Endothelial cell of umbilical vein (primary cell): ENCODE measurements around the gene ZNF618. TPM values are rescaled to one million over a fixed set of nuclear protein-coding genes. Genes with fewer than 3 reads are reported as not detected.

Experiments used
- BruUV-seq: library from RNA; stranded (reverse); fragments of 400-500 nt; replicated peaks from 2 replicates; lab custom pipeline; 2021; lab: Mats Ljungman, UMichigan
- CTCF ChIA-PET: fragments of 300-600, 350-600 bp; sonication (Branson Sonifier 250); formaldehyde crosslinking; loops from one replicate; lab custom pipeline; 2021; ENCODE audit warnings: antibody characterized with exemption, inconsistent platforms; lab: Charles Lee
- POLR2A ChIA-PET: fragments of 300-600, 350-600 bp; sonication (Branson Sonifier 250); formaldehyde crosslinking; loops from one replicate; lab custom pipeline; 2021; ENCODE audit warnings: antibody characterized with exemption, inconsistent platforms; lab: Charles Lee
- DNase-seq: peaks from one replicate; pipeline ENCODE4 v3.0.0-alpha.2; 2011; ENCODE audit warnings: low read depth, low spot score
- FAIRE-seq: peaks from 2 replicates; lab custom pipeline; 2011; peaks lifted over from hg19 to GRCh38; lab: Jason Lieb, UNC
- H2AFZ ChIP-seq: 2 replicates; pipeline ENCODE4 v1.6.0; 2012; ENCODE audit warnings: low read depth, low read length, control low read depth, inconsistent platforms
- H3K27ac ChIP-seq: 2 replicates; pipeline ENCODE4 v1.5.1; 2011; ENCODE audit warnings: low read depth, mild to moderate bottlenecking, control low read depth, low read length, moderate library complexity; ENCODE audit not compliant: insufficient read depth
- H3K27me3 ChIP-seq, 2 experiments: 2 replicates each; pipeline versions ENCODE4 v1.6.0 to v1.6.1; 2011; ENCODE audit warnings: low read length in 2 of 2, mixed read lengths in 1 of 2; ENCODE audit not compliant: control insufficient read depth in 2 of 2, insufficient read depth in 2 of 2
- H3K36me3 ChIP-seq, 2 experiments: 2 replicates in 1 of 2; 3 replicates in 1 of 2; pipeline ENCODE4 v1.5.1; 2011; ENCODE audit warnings: low read length in 2 of 2, mild to moderate bottlenecking in 1 of 2, moderate library complexity in 1 of 2; ENCODE audit not compliant: control insufficient read depth in 2 of 2, insufficient read depth in 2 of 2; ENCODE audit errors: extremely low read depth in 1 of 2
- H3K4me1 ChIP-seq: 3 replicates; pipeline ENCODE4 v1.5.1; 2011; ENCODE audit warnings: mild to moderate bottlenecking, low read length; ENCODE audit not compliant: control insufficient read depth, insufficient read depth; ENCODE audit errors: extremely low read depth
- H3K4me2 ChIP-seq: 2 replicates; pipeline ENCODE4 v1.6.1; 2011; ENCODE audit warnings: low read length, control low read depth, mixed read lengths; ENCODE audit not compliant: insufficient read depth
- H3K4me3 ChIP-seq, 3 experiments: fragments of 200-600 bp in 1 of 3; sonication (generic), shearing (Covaris generic) in 1 of 3; replicated peaks in 1 of 3; 2 replicates each; pipeline ENCODE4 v1.5.1; 2011 to 2016; ENCODE audit warnings: control low read depth in 3 of 3, low read length in 3 of 3, mild to moderate bottlenecking in 2 of 3, inconsistent platforms in 1 of 3, low read depth in 1 of 3, moderate library complexity in 1 of 3; ENCODE audit not compliant: insufficient read depth in 1 of 3
- H3K79me2 ChIP-seq: 2 replicates; pipeline ENCODE4 v1.6.0; 2012; ENCODE audit warnings: low read length, inconsistent platforms; ENCODE audit not compliant: control insufficient read depth, insufficient read depth
- H3K9ac ChIP-seq: replicated peaks from 2 replicates; pipeline ENCODE3; 2011; ENCODE audit warnings: low read length, control low read depth; ENCODE audit not compliant: insufficient read depth; ENCODE audit errors: extremely low read depth
- H3K9me1 ChIP-seq: replicated peaks from 3 replicates; pipeline ENCODE4 v1.6.0; 2011; ENCODE audit warnings: mild to moderate bottlenecking, low read length; ENCODE audit not compliant: control insufficient read depth, insufficient read depth; ENCODE audit errors: extremely low read depth
- H3K9me3 ChIP-seq: replicated peaks from 2 replicates; pipeline ENCODE4 v1.5.1; 2012; ENCODE audit warnings: low read length, inconsistent platforms; ENCODE audit not compliant: control insufficient read depth, insufficient read depth
- H4K20me1 ChIP-seq: replicated peaks from 2 replicates; pipeline ENCODE3; 2011; ENCODE audit warnings: mild to moderate bottlenecking, low read length; ENCODE audit not compliant: control insufficient read depth, insufficient read depth; ENCODE audit errors: extremely low read depth
- EZH2 ChIP-seq: IDR thresholded peaks from 2 replicates; pipeline ENCODE4 v1.6.1; 2012; ENCODE audit warnings: borderline replicate concordance, low read depth, mild to moderate bottlenecking, moderate library complexity, low read length, inconsistent platforms; ENCODE audit not compliant: severe bottlenecking
- FOS ChIP-seq: IDR thresholded peaks from 2 replicates; pipeline ENCODE4 v1.6.1; 2011; ENCODE audit warnings: mild to moderate bottlenecking, low read length, moderate library complexity, borderline replicate concordance; ENCODE audit not compliant: insufficient read depth
- GATA2 ChIP-seq: IDR thresholded peaks from 2 replicates; pipeline ENCODE4 v1.7.0; 2011; ENCODE audit warnings: low read depth, mild to moderate bottlenecking, moderate library complexity, mixed read lengths, low read length; ENCODE audit not compliant: insufficient read length, insufficient read depth
- JUN ChIP-seq: IDR thresholded peaks from 2 replicates; pipeline ENCODE4 v1.6.1; 2011; ENCODE audit warnings: borderline replicate concordance, low read depth; ENCODE audit not compliant: insufficient read length, insufficient read depth
- MYC ChIP-seq: IDR thresholded peaks from one replicate; pipeline ENCODE4 v1.6.1; 2011; ENCODE audit warnings: mild to moderate bottlenecking, low read depth, low read length
- POLR2A ChIP-seq: IDR thresholded peaks from 2 replicates; pipeline ENCODE4 v1.6.1; 2012; ENCODE audit warnings: low read depth, mild to moderate bottlenecking, control low read depth, low read length
- POLR2AphosphoS5 ChIP-seq: IDR thresholded peaks from 2 replicates; pipeline ENCODE4 v1.6.1; 2012; ENCODE audit warnings: low read depth, mild to moderate bottlenecking, control low read depth, low read length, moderate library complexity; ENCODE audit not compliant: insufficient read depth
- dilution Hi-C: fragments of 300-500 bp; cut with MboI; formaldehyde crosslinking; loops from one replicate; pipeline ENCODE4 v1.15.0; 2019; ENCODE audit warnings: low sequenced_read_pairs; ENCODE audit not compliant: extremely low pct_ligation_motif_present
- intact Hi-C: fragments of 100-400 bp; cut with micrococcal nuclease; formaldehyde crosslinking; loops from one replicate; pipeline ENCODE4 v1.10.0; 2022
- polyA plus RNA-seq, 4 experiments: library from polyadenylated mRNA; depleted of rRNA in 3 of 4; stranded (reverse) in 3 of 4; unstranded in 1 of 4; fragments of >200 nt; gene quantifications; 2 replicates each; pipeline versions ENCODE4 v1.2.1 to v1.2.3, GENCODE V29; 2011 to 2012; ENCODE audit warnings: missing spikeins in 1 of 4
- total RNA-seq: library from RNA; stranded (reverse); gene quantifications from 2 replicates; pipeline ENCODE4 v1.2.3, GENCODE V29; 2021
- TF ChIP-seq, protein P1 (sequence below), 2 donors: IDR thresholded peaks; 1 replicate in 1 of 2; 2 replicates in 1 of 2; pipeline ENCODE4 v1.5.1; 2011; ENCODE audit warnings: low read length in 2 of 2, mild to moderate bottlenecking in 2 of 2, moderate library complexity in 2 of 2, control low read depth in 1 of 2, inconsistent platforms in 1 of 2, low read depth in 1 of 2; ENCODE audit not compliant: insufficient read depth in 1 of 2; ENCODE audit errors: extremely low read depth in 1 of 2
- TF ChIP-seq, protein P2 (sequence below): IDR thresholded peaks from 2 replicates; pipeline ENCODE4 v1.6.1; 2011; ENCODE audit not compliant: insufficient read depth, insufficient read length

ZNF618 gene
- total and polyA plus RNA-seq, 2 donors (not counting 3 experiments of a cell fraction or from before 2014, with no cell fraction given) = 22.6 to 80.3 TPM

DNA sequence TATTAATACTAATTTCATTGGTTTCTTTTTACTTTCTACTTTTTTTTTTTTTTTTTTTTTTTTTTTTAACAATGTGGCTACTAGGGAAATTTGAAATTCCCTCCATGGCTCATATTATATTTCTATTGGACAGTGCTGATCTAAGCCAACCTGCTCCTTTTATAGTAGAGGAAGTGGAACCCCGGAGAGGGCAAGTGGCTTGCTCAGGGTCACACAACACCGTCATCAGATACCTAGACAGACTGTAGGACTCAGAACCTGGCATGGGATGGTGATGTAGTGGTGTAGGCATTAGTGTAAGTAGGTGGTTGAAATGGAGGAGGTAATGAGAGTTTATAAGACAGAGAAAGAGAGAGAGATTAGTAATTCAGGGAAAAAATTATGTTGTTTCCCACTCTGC is 10.8 kb downstream of the ZNF618 start:
- H3K4me1 ChIP-seq = peaks cover 22% of the 10 kb centered on the region
- no peaks in the 10 kb centered on the region for H3K9me3 ChIP-seq
- peak overlapping the region; percentile 42 for H3K27ac ChIP-seq
- no peaks in the 10 kb centered on the region for H3K9me1 ChIP-seq
- TF ChIP-seq, protein P1, sequence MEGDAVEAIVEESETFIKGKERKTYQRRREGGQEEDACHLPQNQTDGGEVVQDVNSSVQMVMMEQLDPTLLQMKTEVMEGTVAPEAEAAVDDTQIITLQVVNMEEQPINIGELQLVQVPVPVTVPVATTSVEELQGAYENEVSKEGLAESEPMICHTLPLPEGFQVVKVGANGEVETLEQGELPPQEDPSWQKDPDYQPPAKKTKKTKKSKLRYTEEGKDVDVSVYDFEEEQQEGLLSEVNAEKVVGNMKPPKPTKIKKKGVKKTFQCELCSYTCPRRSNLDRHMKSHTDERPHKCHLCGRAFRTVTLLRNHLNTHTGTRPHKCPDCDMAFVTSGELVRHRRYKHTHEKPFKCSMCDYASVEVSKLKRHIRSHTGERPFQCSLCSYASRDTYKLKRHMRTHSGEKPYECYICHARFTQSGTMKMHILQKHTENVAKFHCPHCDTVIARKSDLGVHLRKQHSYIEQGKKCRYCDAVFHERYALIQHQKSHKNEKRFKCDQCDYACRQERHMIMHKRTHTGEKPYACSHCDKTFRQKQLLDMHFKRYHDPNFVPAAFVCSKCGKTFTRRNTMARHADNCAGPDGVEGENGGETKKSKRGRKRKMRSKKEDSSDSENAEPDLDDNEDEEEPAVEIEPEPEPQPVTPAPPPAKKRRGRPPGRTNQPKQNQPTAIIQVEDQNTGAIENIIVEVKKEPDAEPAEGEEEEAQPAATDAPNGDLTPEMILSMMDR (IDR thresholded peaks at IDR 0.05; ENCODE audit: extremely low read depth in 1 of 2, insufficient read depth in 1 of 2, low read depth in 1 of 2, low read length in 2 of 2) = no peak
- TF ChIP-seq EZH2 (no peak), FOS (no peak), GATA2 (no peak), POLR2A (no peak), JUN (no peak), MYC (no peak), POLR2AphosphoS5 (no peak)
- TF ChIP-seq, protein P2, sequence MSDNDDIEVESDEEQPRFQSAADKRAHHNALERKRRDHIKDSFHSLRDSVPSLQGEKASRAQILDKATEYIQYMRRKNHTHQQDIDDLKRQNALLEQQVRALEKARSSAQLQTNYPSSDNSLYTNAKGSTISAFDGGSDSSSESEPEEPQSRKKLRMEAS = no peak
- H2AFZ ChIP-seq = no peak overlapping the region
- H3K27me3 ChIP-seq = no peaks in the 10 kb centered on the region
- no peak overlapping the region for H3K9ac ChIP-seq
- ChIA-PET CTCF (interaction anchor here (4.4 kb wide), 1 partner anchor 10 kb away, joined by 21 read pairs; the partner anchor contains the start of gene ZNF618), POLR2A (no interaction called here)
- dilution Hi-C loops = no loop called here
- DNase-seq = peak; percentile 74
- peak overlapping the region; percentile 34 for H3K4me2 ChIP-seq
- peaks cover 5% of the 10 kb centered on the region for H4K20me1 ChIP-seq
- no TSS peak for BruUV-seq
- peak; percentile 4 for FAIRE-seq
- peaks cover 96% of the 10 kb centered on the region for H3K79me2 ChIP-seq
- intact Hi-C loops = no loop called here
- H3K36me3 ChIP-seq = peaks cover 0 to 3% of the 10 kb centered on the region in 2 experiments
- H3K4me3 ChIP-seq = no peak overlapping the region
